Neural progenitor cell (in vitro differentiated cells): ENCODE data around the gene SLC26A2. TPM values are rescaled to one million over a fixed set of nuclear protein-coding genes. Genes with fewer than 3 reads are reported as not detected.

Source experiments
- DNase-seq: peaks from one replicate; pipeline ENCODE4 v3.0.0-alpha.2; 2016; ENCODE audit warnings: low spot score
- H2AFZ ChIP-seq: fragments of 200-600 bp; sonication (generic); replicated peaks from 2 replicates; pipeline ENCODE4 v1.6.1; 2016; ENCODE audit warnings: antibody characterized with exemption
- H3F3A ChIP-seq: fragments of 200-600 bp; sonication (generic); 2 replicates; pipeline ENCODE4 v1.6.1; 2016; ENCODE audit warnings: antibody characterized with exemption, low read depth
- H3K27ac ChIP-seq: fragments of 200-600 bp; sonication (generic); 2 replicates; pipeline ENCODE4 v1.5.1; 2016; ENCODE audit warnings: mild to moderate bottlenecking
- H3K27me3 ChIP-seq: fragments of 200-600 bp; sonication (generic); 2 replicates; pipeline ENCODE4 v1.6.1; 2016; ENCODE audit warnings: mild to moderate bottlenecking, moderate library complexity
- H3K36me3 ChIP-seq: fragments of 200-600 bp; sonication (generic); 2 replicates; pipeline ENCODE4 v1.5.1; 2016
- H3K4me1 ChIP-seq: fragments of 200-600 bp; sonication (generic); 2 replicates; pipeline ENCODE4 v1.6.1; 2016; ENCODE audit warnings: mixed run types
- H3K4me2 ChIP-seq: fragments of 200-600 bp; sonication (generic); 2 replicates; pipeline ENCODE4 v1.6.1; 2016
- H3K4me3 ChIP-seq: fragments of 200-600 bp; sonication (generic); 2 replicates; pipeline ENCODE4 v1.5.1; 2016
- H3K79me2 ChIP-seq: fragments of 200-600 bp; sonication (generic); 2 replicates; pipeline ENCODE4 v1.6.1; 2016; ENCODE audit warnings: low read depth
- H3K9ac ChIP-seq: fragments of 200-600 bp; sonication (generic); 2 replicates; pipeline ENCODE4 v1.6.1; 2016
- H3K9me3 ChIP-seq: fragments of 200-600 bp; sonication (generic); 2 replicates; pipeline ENCODE4 v1.5.1; 2016; ENCODE audit warnings: low read depth
- H4K20me1 ChIP-seq: fragments of 200-600 bp; sonication (generic); 2 replicates; pipeline ENCODE4 v1.6.1; 2016; ENCODE audit warnings: low read depth
- H3K27ac Mint-ChIP-seq: 3 replicates; pipeline ENCODE4 v1.8.0; 2021; ENCODE audit warnings: mixed read lengths
- H3K27me3 Mint-ChIP-seq: 2 replicates; pipeline ENCODE4 v1.8.0; 2022; ENCODE audit warnings: low read depth, mild to moderate bottlenecking, inconsistent platforms, moderate library complexity, mixed read lengths; ENCODE audit not compliant: insufficient read depth
- H3K36me3 Mint-ChIP-seq: 3 replicates; pipeline ENCODE4 v1.8.0; 2021; ENCODE audit warnings: mixed read lengths
- H3K4me1 Mint-ChIP-seq: 3 replicates; pipeline ENCODE4 v1.8.0; 2021; ENCODE audit warnings: mixed read lengths
- H3K4me3 Mint-ChIP-seq: 3 replicates; pipeline ENCODE4 v1.8.0; 2021; ENCODE audit warnings: mild to moderate bottlenecking, moderate library complexity, mixed read lengths
- H3K9me3 Mint-ChIP-seq: 3 replicates; pipeline ENCODE4 v1.8.0; 2020; ENCODE audit warnings: mixed read lengths
- EZH2 ChIP-seq: fragments of 200-600 bp; sonication (generic); IDR thresholded peaks from 2 replicates; pipeline ENCODE4 v1.6.1; 2017; ENCODE audit warnings: antibody characterized with exemption, mild to moderate bottlenecking, moderate library complexity
- EZH2phosphoT487 ChIP-seq: fragments of 200-600 bp; sonication (generic); IDR thresholded peaks from 2 replicates; pipeline ENCODE4 v1.6.1; 2017; ENCODE audit warnings: antibody characterized with exemption
- total RNA-seq: library from RNA; depleted of rRNA; stranded (reverse); fragments of >200 nt; gene quantifications from 2 replicates; pipeline ENCODE4 v1.2.3, GENCODE V29; 2015; ENCODE audit warnings: low replicate concordance
- TF ChIP-seq, protein P1 (sequence below): fragments of 200-600 bp; sonication (generic); IDR thresholded peaks from 2 replicates; pipeline ENCODE4 v1.5.1; 2017; ENCODE audit warnings: antibody characterized with exemption, mild to moderate bottlenecking

The SLC26A2 gene
- total RNA-seq, 1 donor from 2014 or later, result 20.1 TPM

DNA sequence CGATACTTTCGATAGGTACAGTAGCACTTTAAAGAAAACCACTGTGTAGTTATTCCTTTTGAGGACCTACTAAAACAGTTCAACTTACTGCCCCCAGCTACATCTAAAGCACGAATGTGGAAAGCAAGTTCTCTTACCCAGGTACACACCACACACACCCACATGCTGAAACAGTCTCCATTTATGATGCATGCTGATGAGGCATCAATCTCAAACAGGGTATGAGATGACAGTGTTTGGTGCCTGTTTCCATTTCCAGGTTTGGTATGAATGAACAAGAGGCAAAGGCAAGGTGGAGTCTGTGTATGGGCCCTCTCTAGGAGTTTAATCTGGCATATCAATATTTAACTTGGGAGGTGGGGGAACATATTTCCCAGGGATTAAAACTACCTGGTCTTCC, 53.9 kb downstream of the SLC26A2 start:
- H3K9me3 Mint-ChIP-seq, result peaks cover 10% of the 10 kb centered on the region
- no peak overlapping the region for H3K27ac Mint-ChIP-seq
- Histone ChIP-seq H2AFZ (no peak overlapping the region), H3K4me1 (no peaks in the 10 kb centered on the region), H3K4me2 (no peak overlapping the region), H3K27ac (no peak overlapping the region), H3K9me3 (no peaks in the 10 kb centered on the region), H3K9ac (no peak overlapping the region), H3K27me3 (no peaks in the 10 kb centered on the region), H4K20me1 (no peaks in the 10 kb centered on the region), H3F3A (no peaks in the 10 kb centered on the region), H3K4me3 (no peak overlapping the region), H3K36me3 (peaks cover 31% of the 10 kb centered on the region), H3K79me2 (no peaks in the 10 kb centered on the region)
- H3K4me1 Mint-ChIP-seq, result no peaks in the 10 kb centered on the region
- no peak for TF ChIP-seq EZH2phosphoT487
- TF ChIP-seq EZH2, result no peak
- TF ChIP-seq, protein P1, sequence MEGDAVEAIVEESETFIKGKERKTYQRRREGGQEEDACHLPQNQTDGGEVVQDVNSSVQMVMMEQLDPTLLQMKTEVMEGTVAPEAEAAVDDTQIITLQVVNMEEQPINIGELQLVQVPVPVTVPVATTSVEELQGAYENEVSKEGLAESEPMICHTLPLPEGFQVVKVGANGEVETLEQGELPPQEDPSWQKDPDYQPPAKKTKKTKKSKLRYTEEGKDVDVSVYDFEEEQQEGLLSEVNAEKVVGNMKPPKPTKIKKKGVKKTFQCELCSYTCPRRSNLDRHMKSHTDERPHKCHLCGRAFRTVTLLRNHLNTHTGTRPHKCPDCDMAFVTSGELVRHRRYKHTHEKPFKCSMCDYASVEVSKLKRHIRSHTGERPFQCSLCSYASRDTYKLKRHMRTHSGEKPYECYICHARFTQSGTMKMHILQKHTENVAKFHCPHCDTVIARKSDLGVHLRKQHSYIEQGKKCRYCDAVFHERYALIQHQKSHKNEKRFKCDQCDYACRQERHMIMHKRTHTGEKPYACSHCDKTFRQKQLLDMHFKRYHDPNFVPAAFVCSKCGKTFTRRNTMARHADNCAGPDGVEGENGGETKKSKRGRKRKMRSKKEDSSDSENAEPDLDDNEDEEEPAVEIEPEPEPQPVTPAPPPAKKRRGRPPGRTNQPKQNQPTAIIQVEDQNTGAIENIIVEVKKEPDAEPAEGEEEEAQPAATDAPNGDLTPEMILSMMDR, result no peak
- no peaks in the 10 kb centered on the region for H3K27me3 Mint-ChIP-seq
- no peak overlapping the region for H3K4me3 Mint-ChIP-seq
- no peak for DNase-seq
- peaks cover 49% of the 10 kb centered on the region for H3K36me3 Mint-ChIP-seq

- H3K4me2 ChIP-seq, result no peak overlapping the region
- DNase-seq, result no peak
- H3K27me3 ChIP-seq, result no peaks in the 10 kb centered on the region
- H3K79me2 ChIP-seq, result no peaks in the 10 kb centered on the region
- Mint-ChIP-seq H3K4me3 (no peak overlapping the region), H3K4me1 (no peaks in the 10 kb centered on the region), H3K27ac (no peak overlapping the region), H3K9me3 (peaks cover 10% of the 10 kb centered on the region), H3K27me3 (no peaks in the 10 kb centered on the region), H3K36me3 (peaks cover 52% of the 10 kb centered on the region)
- no peaks in the 10 kb centered on the region for H3K9me3 ChIP-seq
- no peaks in the 10 kb centered on the region for H3K4me1 ChIP-seq
- no peak overlapping the region for H3K4me3 ChIP-seq
- H3F3A ChIP-seq, result no peaks in the 10 kb centered on the region
- no peak for TF ChIP-seq EZH2
- TF ChIP-seq, protein P1, result no peak
- TF ChIP-seq EZH2phosphoT487, result no peak
- H3K36me3 ChIP-seq, result peaks cover 31% of the 10 kb centered on the region
- no peak overlapping the region for H2AFZ ChIP-seq
- H3K9ac ChIP-seq, result no peak overlapping the region
- no peak overlapping the region for H3K27ac ChIP-seq
- H4K20me1 ChIP-seq, result no peaks in the 10 kb centered on the region
These were observed 54.9 kb downstream of the SLC26A2 start for GRCh38 chr5:150015415-150015814.

GRCh38 chr5:150016537-150016936, 56.0 kb downstream of the SLC26A2 start:
- H3K36me3 ChIP-seq, result peaks cover 31% of the 10 kb centered on the region

More at GRCh38 chr5:150016537-150016936, 56.0 kb downstream of the SLC26A2 start:
- no peak overlapping the region for H2AFZ ChIP-seq
- H3K4me3 ChIP-seq, result no peak overlapping the region
- H3K79me2 ChIP-seq, result no peaks in the 10 kb centered on the region
- H3K27me3 Mint-ChIP-seq, result no peaks in the 10 kb centered on the region
- H3K27ac ChIP-seq, result no peak overlapping the region
- no peaks in the 10 kb centered on the region for H3K27me3 ChIP-seq
- no peaks in the 10 kb centered on the region for H4K20me1 ChIP-seq
- no peak for DNase-seq
- H3F3A ChIP-seq, result no peaks in the 10 kb centered on the region
- no peaks in the 10 kb centered on the region for H3K4me1 Mint-ChIP-seq
- no peak for TF ChIP-seq EZH2
- no peak for TF ChIP-seq EZH2phosphoT487
- TF ChIP-seq, protein P1, result no peak
- no peaks in the 10 kb centered on the region for H3K9me3 ChIP-seq
- H3K9ac ChIP-seq, result no peak overlapping the region
- no peak overlapping the region for H3K4me2 ChIP-seq
- H3K4me3 Mint-ChIP-seq, result no peak overlapping the region
- peaks cover 52% of the 10 kb centered on the region for H3K36me3 Mint-ChIP-seq
- H3K9me3 Mint-ChIP-seq, result peaks cover 10% of the 10 kb centered on the region
- no peak overlapping the region for H3K27ac Mint-ChIP-seq
- H3K4me1 ChIP-seq, result no peaks in the 10 kb centered on the region
